HG02884 (cell line): Measurements from ENCODE around the gene RGS12.

Experiments
- ATAC-seq: cut with Tn5 transposase; IDR thresholded peaks from one replicate; pipeline ENCODE4 v1.9.1; 2021; ENCODE audit warnings: mild to moderate bottlenecking, moderate library complexity; ENCODE audit not compliant: unreplicated experiment

Gene RGS12

GRCh38 chr4:3307486-3307885 is 14.7 kb downstream of the RGS12 start:
- ATAC-seq, result no peak

GRCh38 chr4:3307891-3308575 is 15.2 kb downstream of the RGS12 start:
- ATAC-seq, result no peak

GRCh38 chr4:3308691-3309090 is 15.9 kb downstream of the RGS12 start:
- ATAC-seq, result no peak

GRCh38 chr4:3310301-3311094 is 17.7 kb downstream of the RGS12 start:
- no peak for ATAC-seq

- no peak for ATAC-seq
Measured at GRCh38 chr4:3311095-3311372, 18.2 kb downstream of the RGS12 start.

- ATAC-seq, result no peak
Measured at GRCh38 chr4:3311489-3312171, 18.8 kb downstream of the RGS12 start.

- no peak for ATAC-seq
Measured at GRCh38 chr4:3312362-3312761, 19.5 kb downstream of the RGS12 start.

GRCh38 chr4:3313139-3313538 is 20.3 kb downstream of the RGS12 start:
- ATAC-seq, result no peak

GRCh38 chr4:3313556-3314228 is 20.9 kb downstream of the RGS12 start:
- ATAC-seq, result no peak

- no peak for ATAC-seq
Measured at GRCh38 chr4:3314706-3315260, 22.0 kb downstream of the RGS12 start.

- ATAC-seq, result no peak
Measured at GRCh38 chr4:3315566-3315965, 22.7 kb downstream of the RGS12 start.

GRCh38 chr4:3316146-3316545 is 23.3 kb downstream of the RGS12 start:
- ATAC-seq, result no peak

GRCh38 chr4:3317011-3317655 is 24.3 kb downstream of the RGS12 start:
- no peak for ATAC-seq

GRCh38 chr4:3317656-3318211 is 24.9 kb downstream of the RGS12 start:
- no peak for ATAC-seq

GRCh38 chr4:3318561-3319021 is 25.8 kb downstream of the RGS12 start:
- ATAC-seq, result no peak

GRCh38 chr4:3320361-3321023 is 27.7 kb downstream of the RGS12 start:
- ATAC-seq, result no peak

- no peak for ATAC-seq
Measured at GRCh38 chr4:3321295-3321889, 28.6 kb downstream of the RGS12 start.

- no peak for ATAC-seq
Measured at GRCh38 chr4:3322059-3322550, 29.3 kb downstream of the RGS12 start.

GRCh38 chr4:3323071-3323481 is 30.3 kb downstream of the RGS12 start:
- no peak for ATAC-seq
